Measurements from ENCODE around the gene TM9SF4. TPM values are rescaled to one million over a fixed set of nuclear protein-coding genes. Genes with fewer than 3 reads are reported as not detected.

The TM9SF4 gene
- total and polyA plus RNA-seq, 2 experiments from 2014 or later: 38.6 to 41.3 TPM

- 1 to 3% methylated on average over 24 to 31 of the region's 40 CpGs for WGBS, 2 experiments (ENCODE audit: low coverage in 1 of 2, low lambda C conversion rate in 2 of 2, missing lambda C conversion rate in 2 of 2)
- Histone ChIP-seq H3K27me3 (replicated peaks; ENCODE audit: insufficient read depth) (no peaks in the 10 kb centered on the region), H3F3A (ENCODE audit: insufficient read depth) (peaks cover 24% of the 10 kb centered on the region), H3K4me1 (ENCODE audit: insufficient read depth) (peaks cover 35% of the 10 kb centered on the region), H3K27ac (no peak overlapping the region), H3K9ac (peak overlapping the region; percentile 98), H3K36me3 (ENCODE audit: low read depth) (no peaks in the 10 kb centered on the region), H3K4me3 (peak overlapping the region; percentile 100), H4K20me1 (ENCODE audit: insufficient read depth) (no peaks in the 10 kb centered on the region), H3K79me2 (ENCODE audit: insufficient read depth) (peaks cover 84% of the 10 kb centered on the region), H3K9me2 (ENCODE audit: insufficient read depth) (no peaks in the 10 kb centered on the region), H3K4me2 (ENCODE audit: unreplicated experiment) (peak overlapping the region; percentile 94), H3K9me3 (ENCODE audit: low read depth) (no peaks in the 10 kb centered on the region), H2AFZ (peak overlapping the region; percentile 72)
- in situ Hi-C loops (cut with MboI): no loop called here
- peak; percentile 33 for DNase-seq
- TF ChIP-seq EZH2phosphoT487 (IDR thresholded peaks at IDR 0.05; ENCODE audit: insufficient read depth, low read depth) (no peak), EZH2 (IDR thresholded peaks at IDR 0.05; ENCODE audit: insufficient read depth, poor library complexity, severe bottlenecking) (no peak)
Measured at GRCh38 chr20:32206760-32207625, 97.5 kb downstream of the TM9SF4 start.

GRCh38 chr20:32207626-32208498 lies 98.3 kb downstream of the TM9SF4 start, which contains the start of the genes PLAGL2 and POFUT1:
PLAGL2 (minus strand) TSS chr20:32207743; CDS start chr20:32202178, 5,565 bp downstream.
POFUT1 (plus strand) TSS chr20:32207880; CDS start chr20:32207942, 62 bp downstream.
- H3K4me3 ChIP-seq: peak within 1 kb of the TSS; percentile 100
- WGBS, 2 experiments (ENCODE audit: low coverage in 1 of 2, low lambda C conversion rate in 2 of 2, missing lambda C conversion rate in 2 of 2): 1% methylated on average over 33 to 56 of the region's 74 CpGs
- peaks cover 84% of the 10 kb centered on the region for H3K79me2 ChIP-seq (ENCODE audit: insufficient read depth)
- peak; percentile 97 for DNase-seq
- H3K27ac ChIP-seq: peak within 1 kb of the TSS; percentile 39
- TF ChIP-seq EZH2phosphoT487 (IDR thresholded peaks at IDR 0.05; ENCODE audit: insufficient read depth, low read depth) (no peak), EZH2 (IDR thresholded peaks at IDR 0.05; ENCODE audit: insufficient read depth, poor library complexity, severe bottlenecking) (no peak)
- H2AFZ ChIP-seq: peak within 1 kb of the TSS; percentile 99
- H3K36me3 ChIP-seq (ENCODE audit: low read depth): 0 out of 2 replicates have a peak, but pooled peaks cover 4% of the 10 kb centered on the region
- no peaks in the 10 kb centered on the region for H4K20me1 ChIP-seq (ENCODE audit: insufficient read depth)
- H3K9me2 ChIP-seq (ENCODE audit: insufficient read depth): no peaks in the 10 kb centered on the region
- H3F3A ChIP-seq (ENCODE audit: insufficient read depth): peaks cover 19% of the 10 kb centered on the region
- H3K9me3 ChIP-seq (ENCODE audit: low read depth): no peaks in the 10 kb centered on the region
- H3K9ac ChIP-seq: peak within 1 kb of the TSS; percentile 98
- no peaks in the 10 kb centered on the region for H3K27me3 ChIP-seq (replicated peaks; ENCODE audit: insufficient read depth)
- peak within 1 kb of the TSS; percentile 95 for H3K4me2 ChIP-seq (ENCODE audit: unreplicated experiment)
- in situ Hi-C loops (cut with MboI): no loop called here
- H3K4me1 ChIP-seq (ENCODE audit: insufficient read depth): peaks cover 31% of the 10 kb centered on the region

GRCh38 chr20:32208499-32209154 lies 99.1 kb downstream of the TM9SF4 start:
- in situ Hi-C loops (cut with MboI): no loop called here
- WGBS, 2 experiments (ENCODE audit: low coverage in 1 of 2, low lambda C conversion rate in 2 of 2, missing lambda C conversion rate in 2 of 2): 53 to 56% methylated on average over 13 of the region's 13 CpGs
- H2AFZ ChIP-seq: peak overlapping the region; percentile 99
- peak overlapping the region; percentile 100 for H3K4me3 ChIP-seq
- H3K9me3 ChIP-seq (ENCODE audit: low read depth): no peaks in the 10 kb centered on the region
- no peaks in the 10 kb centered on the region for H3K27me3 ChIP-seq (replicated peaks; ENCODE audit: insufficient read depth)
- H3K9ac ChIP-seq: peak overlapping the region; percentile 98
- peaks cover 79% of the 10 kb centered on the region for H3K79me2 ChIP-seq (ENCODE audit: insufficient read depth)
- 0 out of 2 replicates have a peak, but pooled peaks cover 4% of the 10 kb centered on the region for H3K36me3 ChIP-seq (ENCODE audit: low read depth)
- peak; percentile 36 for DNase-seq
- H3F3A ChIP-seq (ENCODE audit: insufficient read depth): peaks cover 19% of the 10 kb centered on the region
- no peak overlapping the region; the same call in 1 of the 2 replicates for H3K27ac ChIP-seq
- no peaks in the 10 kb centered on the region for H3K9me2 ChIP-seq (ENCODE audit: insufficient read depth)
- no peaks in the 10 kb centered on the region for H4K20me1 ChIP-seq (ENCODE audit: insufficient read depth)
- TF ChIP-seq EZH2 (IDR thresholded peaks at IDR 0.05; ENCODE audit: insufficient read depth, poor library complexity, severe bottlenecking) (no peak), EZH2phosphoT487 (IDR thresholded peaks at IDR 0.05; ENCODE audit: insufficient read depth, low read depth) (no peak)
- peaks cover 31% of the 10 kb centered on the region for H3K4me1 ChIP-seq (ENCODE audit: insufficient read depth)
- peak overlapping the region; percentile 95 for H3K4me2 ChIP-seq (ENCODE audit: unreplicated experiment)
